Measurements from ENCODE around the gene CFAP20DC.
A peak's percentile ranks its signal among the peaks of the same experiment; 100 is the strongest.
"Not testable (repeated sequence)": the region's sequence is repeated elsewhere in the genome, so short reads cannot be mapped to it uniquely, and the experiment has no call there.

Gene CFAP20DC

DNA sequence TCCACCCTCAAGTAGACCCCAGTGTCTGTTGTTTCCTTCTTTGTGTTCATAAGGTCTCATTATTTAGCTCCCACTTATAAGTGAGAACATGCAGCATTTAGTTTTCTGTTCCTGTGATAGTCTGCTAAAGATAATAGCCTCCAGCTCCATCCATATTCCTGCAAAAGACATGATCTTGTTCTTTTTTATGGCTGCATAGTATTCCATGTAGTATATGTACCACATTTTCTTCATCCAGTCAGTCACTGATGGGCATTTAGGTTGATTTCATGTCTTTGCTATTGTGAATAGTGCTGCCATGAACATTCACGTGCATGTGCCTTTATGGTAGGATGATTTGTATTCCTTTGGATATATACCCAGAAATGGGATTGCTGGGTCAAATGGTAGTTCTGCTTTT is 82.0 kb downstream of the CFAP20DC start:
- H3K27me3 Mint-ChIP-seq, DNase-seq: not testable (repeated sequence)

DNA sequence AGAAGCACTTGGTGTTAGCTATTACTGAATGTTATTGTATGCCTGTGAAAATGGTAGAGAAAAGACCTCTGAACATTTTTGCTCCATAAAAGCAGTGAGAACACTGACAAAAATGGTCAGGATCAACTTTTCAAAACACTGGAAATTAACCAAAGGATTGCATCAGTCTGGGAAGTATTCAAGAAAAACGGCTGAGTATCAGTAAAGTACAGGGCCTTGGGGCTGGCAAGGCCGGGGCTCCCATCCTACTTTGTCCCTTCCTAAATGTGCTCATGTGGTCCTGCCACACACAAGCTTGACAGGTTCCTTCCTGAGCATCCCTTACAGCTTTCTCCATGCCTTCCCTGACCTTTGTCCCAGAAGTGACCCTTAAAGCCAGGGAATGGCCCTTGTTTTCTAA is 84.0 kb downstream of the CFAP20DC start:
- H3K4me3 Mint-ChIP-seq, result no peak overlapping the region
- CTCF ChIA-PET, result no interaction called here
- peaks cover 4% of the 10 kb centered on the region for H3K27me3 Mint-ChIP-seq
- no peaks in the 10 kb centered on the region for H3K9me3 Mint-ChIP-seq
- H3K36me3 Mint-ChIP-seq, result no peaks in the 10 kb centered on the region
- DNase-seq, result no peak
- H3K27ac Mint-ChIP-seq, result no peak overlapping the region
- no peaks in the 10 kb centered on the region for H3K4me1 Mint-ChIP-seq

More for the DNA sequence above, 82.0 kb downstream of the CFAP20DC start:
- H3K4me1 Mint-ChIP-seq, H3K9me3 Mint-ChIP-seq, H3K27ac Mint-ChIP-seq, H3K4me3 Mint-ChIP-seq, H3K36me3 Mint-ChIP-seq, CTCF ChIA-PET: not testable (repeated sequence)

DNA sequence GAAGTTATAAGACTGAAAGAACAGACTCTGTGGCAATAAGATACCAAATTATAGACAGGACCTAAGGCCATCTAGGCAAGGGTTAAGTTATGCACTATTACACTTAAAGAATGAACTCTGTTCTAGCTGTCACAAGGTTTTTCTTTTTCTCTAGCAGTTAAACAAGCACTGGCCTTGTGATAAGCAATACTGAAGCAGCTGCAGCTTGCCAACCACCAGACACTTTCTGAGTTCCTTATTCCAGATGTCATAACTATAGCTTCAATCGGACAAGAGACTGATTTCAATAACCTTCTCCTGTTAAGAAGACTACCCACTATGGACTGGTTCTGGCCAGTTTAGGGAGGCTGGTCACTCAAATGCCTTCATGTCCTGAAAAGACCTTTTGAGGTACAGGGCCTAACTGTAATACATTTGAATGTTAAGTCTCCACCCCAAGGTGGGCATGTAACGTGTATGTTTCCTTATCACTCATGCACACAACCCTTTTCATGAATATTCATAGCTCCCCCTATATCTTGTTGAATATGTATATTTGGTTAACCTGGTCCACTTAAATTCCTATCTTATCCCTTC is 85.8 kb downstream of the CFAP20DC start:
- Mint-ChIP-seq H3K27me3 (peaks cover 4% of the 10 kb centered on the region), H3K9me3 (no peaks in the 10 kb centered on the region), H3K4me1 (no peaks in the 10 kb centered on the region), H3K27ac (no peak overlapping the region), H3K4me3 (no peak overlapping the region), H3K36me3 (no peaks in the 10 kb centered on the region)
- DNase-seq, result no peak
- CTCF ChIA-PET, result no interaction called here

DNA sequence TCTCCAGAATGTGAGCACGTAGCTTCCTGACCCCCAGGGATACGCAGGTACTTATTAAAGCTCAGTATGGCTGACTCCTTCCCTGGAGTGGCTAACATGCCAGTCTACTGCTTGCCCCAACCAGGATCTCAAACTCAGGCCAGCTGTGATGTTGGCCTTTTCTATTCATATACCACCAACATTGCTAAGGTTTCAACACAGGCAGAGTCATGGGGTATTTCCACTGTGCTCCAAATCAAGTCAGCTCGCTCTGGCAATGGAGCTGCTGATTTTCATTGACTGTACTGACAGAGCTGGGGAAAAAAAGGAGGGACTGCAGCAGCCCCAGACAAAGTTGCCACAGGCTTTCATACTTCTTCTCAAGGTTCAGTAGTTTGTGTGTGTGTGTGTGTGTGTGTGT is 87.0 kb downstream of the CFAP20DC start:
- Mint-ChIP-seq H3K9me3 (no peaks in the 10 kb centered on the region), H3K36me3 (no peaks in the 10 kb centered on the region), H3K4me3 (no peak overlapping the region), H3K4me1 (no peaks in the 10 kb centered on the region), H3K27ac (no peak overlapping the region), H3K27me3 (peaks cover 4% of the 10 kb centered on the region)
- CTCF ChIA-PET, result no interaction called here
- no peak for DNase-seq

DNA sequence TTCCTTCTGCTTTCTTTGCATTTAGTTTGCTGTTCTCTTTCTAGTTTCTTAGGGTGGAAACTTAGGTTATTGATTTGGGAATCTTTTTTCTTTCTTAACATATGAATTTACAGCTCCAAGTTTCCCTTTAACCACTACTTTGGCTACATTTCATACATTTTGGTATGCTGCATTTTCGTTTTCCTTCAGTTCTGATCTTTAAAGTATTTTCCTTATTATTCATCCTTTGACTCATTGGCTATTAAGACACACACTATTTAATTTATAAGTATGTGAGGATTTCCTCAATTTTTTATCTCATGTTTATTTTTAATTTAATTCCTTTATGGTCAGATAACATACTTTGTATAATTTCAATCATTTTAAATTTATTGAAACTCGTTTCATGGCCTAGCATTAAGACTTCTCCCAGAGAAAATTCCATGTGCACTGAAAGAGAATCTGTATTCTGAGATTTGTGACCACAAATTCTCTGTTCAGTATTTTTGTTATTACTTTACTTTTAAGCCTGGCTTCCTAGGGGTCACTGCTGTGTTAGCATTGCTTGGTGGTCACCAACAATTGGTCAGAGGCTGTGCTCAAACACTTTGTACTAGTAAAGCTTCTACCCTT is 87.7 kb downstream of the CFAP20DC start:
- no peaks in the 10 kb centered on the region for H3K36me3 Mint-ChIP-seq
- peaks cover 4% of the 10 kb centered on the region for H3K27me3 Mint-ChIP-seq
- CTCF ChIA-PET, result no interaction called here
- H3K9me3 Mint-ChIP-seq, result no peaks in the 10 kb centered on the region
- no peak overlapping the region for H3K27ac Mint-ChIP-seq
- DNase-seq, result no peak
- H3K4me3 Mint-ChIP-seq, result no peak overlapping the region
- H3K4me1 Mint-ChIP-seq, result no peaks in the 10 kb centered on the region

DNA sequence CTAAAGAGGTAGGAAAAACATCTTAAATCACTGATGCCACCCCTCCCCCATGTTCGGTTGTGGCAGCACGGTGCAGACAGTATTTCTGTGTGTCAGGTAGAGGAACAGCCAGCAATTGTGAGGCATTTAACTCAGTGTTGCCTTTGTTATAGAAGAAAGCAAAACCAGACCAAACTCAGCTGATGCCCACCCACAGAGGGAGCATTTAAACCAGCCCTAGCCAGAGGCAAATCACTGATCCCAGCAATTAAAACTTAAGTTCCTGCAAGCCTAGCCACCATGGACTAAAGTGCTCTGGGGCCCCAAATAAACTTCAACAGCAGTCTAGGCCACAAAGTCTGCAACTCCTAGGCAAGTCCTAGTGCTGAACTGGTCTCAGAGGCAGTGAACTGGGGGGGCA is 94.5 kb downstream of the CFAP20DC start:
- H3K9me3 Mint-ChIP-seq, result no peaks in the 10 kb centered on the region
- no peak overlapping the region for H3K27ac Mint-ChIP-seq
- H3K4me3 Mint-ChIP-seq, result no peak overlapping the region
- no peaks in the 10 kb centered on the region for H3K36me3 Mint-ChIP-seq
- DNase-seq, result no peak
- CTCF ChIA-PET, result no interaction called here
- H3K4me1 Mint-ChIP-seq, result no peaks in the 10 kb centered on the region
- H3K27me3 Mint-ChIP-seq, result no peaks in the 10 kb centered on the region

DNA sequence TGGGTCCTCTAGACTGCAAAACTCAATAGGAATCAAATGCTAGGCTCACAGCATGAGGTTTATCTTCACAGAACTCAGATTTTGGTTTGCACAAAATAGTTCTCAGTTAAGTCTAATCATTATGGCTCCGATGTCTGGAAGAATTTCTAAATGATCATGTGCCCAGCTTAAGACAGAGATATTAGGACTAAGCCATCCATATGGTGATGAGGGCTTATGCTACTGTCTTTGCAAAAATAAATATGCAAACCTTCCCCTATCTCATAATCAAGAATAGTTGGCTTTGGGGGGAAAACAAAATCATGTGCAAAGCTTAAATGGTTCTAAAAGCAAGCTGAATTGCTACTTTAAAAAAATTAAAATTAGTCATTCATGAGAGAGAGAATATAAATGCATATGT is 96.5 kb downstream of the CFAP20DC start:
- no peaks in the 10 kb centered on the region for H3K9me3 Mint-ChIP-seq
- no peak for DNase-seq
- no peaks in the 10 kb centered on the region for H3K4me1 Mint-ChIP-seq
- no peak overlapping the region for H3K4me3 Mint-ChIP-seq
- no peak overlapping the region for H3K27ac Mint-ChIP-seq
- CTCF ChIA-PET, result no interaction called here
- H3K36me3 Mint-ChIP-seq, result no peaks in the 10 kb centered on the region
- no peaks in the 10 kb centered on the region for H3K27me3 Mint-ChIP-seq

DNA sequence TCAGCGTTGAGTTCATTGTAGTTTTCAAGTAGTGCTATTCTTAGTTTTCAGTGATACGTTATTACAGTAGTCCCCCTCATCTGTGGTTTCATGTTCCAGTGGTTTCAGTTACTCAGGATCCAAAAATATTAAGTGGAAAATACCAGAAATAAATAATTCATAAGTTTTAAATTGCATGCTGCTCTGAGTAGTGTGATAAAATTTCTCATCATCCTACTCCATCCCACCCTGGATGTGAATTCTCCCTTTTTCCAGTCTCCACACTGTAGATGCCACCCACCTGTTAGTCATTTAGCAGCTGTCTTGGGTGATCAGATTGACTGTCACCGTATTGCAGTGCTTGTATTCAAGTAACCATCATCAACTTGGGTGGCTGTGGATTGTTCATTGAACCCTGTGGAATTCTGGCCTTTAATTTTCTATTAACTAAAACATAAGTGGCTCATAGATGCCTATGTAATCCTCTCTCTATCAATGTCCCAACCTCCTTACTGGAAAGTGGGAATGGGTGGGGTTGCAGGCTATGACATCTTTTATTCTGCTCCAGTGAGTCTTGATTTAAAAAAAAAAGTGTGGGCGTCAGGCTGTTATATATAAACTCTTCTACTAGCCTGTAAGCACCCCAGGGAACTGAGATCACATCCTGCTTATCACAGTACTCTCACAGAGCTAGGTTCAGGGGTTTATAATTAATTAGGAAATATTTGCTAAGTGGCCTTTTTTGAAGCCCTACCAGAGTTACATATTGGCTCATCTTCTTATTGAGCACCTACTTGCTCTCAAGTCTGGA is 97.5 kb downstream of the CFAP20DC start:
- Mint-ChIP-seq H3K27me3 (no peaks in the 10 kb centered on the region), H3K4me3 (no peak overlapping the region), H3K27ac (no peak overlapping the region), H3K9me3 (no peaks in the 10 kb centered on the region), H3K36me3 (no peaks in the 10 kb centered on the region), H3K4me1 (no peaks in the 10 kb centered on the region)
- CTCF ChIA-PET, result no interaction called here
- no peak for DNase-seq

DNA sequence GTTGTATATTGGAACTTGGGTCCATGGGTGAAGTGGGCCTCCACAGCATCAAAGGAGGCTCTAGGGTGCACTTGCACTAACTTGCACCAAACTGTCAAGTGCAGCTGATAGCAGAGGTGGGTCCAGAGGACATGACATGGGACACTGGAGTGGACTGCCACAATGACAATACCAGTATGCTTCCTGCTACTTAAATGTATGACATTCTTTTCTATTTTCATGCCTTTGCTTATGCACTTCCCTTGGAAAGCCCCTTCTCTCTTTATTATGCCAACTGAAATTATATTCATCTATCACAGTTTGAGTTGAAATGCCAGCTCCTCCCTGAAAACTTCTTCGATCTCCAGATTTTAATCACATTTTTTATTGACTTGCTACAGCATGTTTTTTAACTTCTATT is 101.8 kb downstream of the CFAP20DC start:
- Mint-ChIP-seq H3K36me3 (no peaks in the 10 kb centered on the region), H3K4me3 (no peak overlapping the region), H3K27ac (no peak overlapping the region), H3K9me3 (no peaks in the 10 kb centered on the region), H3K4me1 (no peaks in the 10 kb centered on the region), H3K27me3 (no peaks in the 10 kb centered on the region)
- DNase-seq, result no peak
- CTCF ChIA-PET, result no interaction called here

DNA sequence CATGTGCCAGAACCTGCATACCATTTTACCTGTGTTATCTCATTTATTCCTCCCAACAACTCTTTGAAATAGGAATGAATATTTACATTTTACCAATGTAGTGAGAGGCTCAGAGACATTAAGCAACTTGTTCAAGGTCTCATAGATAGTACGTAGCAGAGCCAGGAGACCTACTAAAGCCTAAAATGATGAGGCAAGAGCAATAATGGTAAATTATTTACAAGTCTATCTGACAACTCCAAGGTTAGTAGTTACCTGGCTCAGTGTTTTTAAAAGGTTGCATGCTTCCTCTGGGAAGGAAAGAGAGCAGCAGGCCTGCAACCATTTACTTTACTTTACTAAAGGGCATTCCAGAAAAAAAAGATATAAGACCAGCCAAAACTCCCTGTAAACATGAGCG is 103.0 kb downstream of the CFAP20DC start:
- no peak for DNase-seq
- no peaks in the 10 kb centered on the region for H3K36me3 Mint-ChIP-seq
- H3K27me3 Mint-ChIP-seq, result no peaks in the 10 kb centered on the region
- H3K4me1 Mint-ChIP-seq, result no peaks in the 10 kb centered on the region
- CTCF ChIA-PET, result no interaction called here
- no peak overlapping the region for H3K4me3 Mint-ChIP-seq
- no peak overlapping the region for H3K27ac Mint-ChIP-seq
- no peaks in the 10 kb centered on the region for H3K9me3 Mint-ChIP-seq

DNA sequence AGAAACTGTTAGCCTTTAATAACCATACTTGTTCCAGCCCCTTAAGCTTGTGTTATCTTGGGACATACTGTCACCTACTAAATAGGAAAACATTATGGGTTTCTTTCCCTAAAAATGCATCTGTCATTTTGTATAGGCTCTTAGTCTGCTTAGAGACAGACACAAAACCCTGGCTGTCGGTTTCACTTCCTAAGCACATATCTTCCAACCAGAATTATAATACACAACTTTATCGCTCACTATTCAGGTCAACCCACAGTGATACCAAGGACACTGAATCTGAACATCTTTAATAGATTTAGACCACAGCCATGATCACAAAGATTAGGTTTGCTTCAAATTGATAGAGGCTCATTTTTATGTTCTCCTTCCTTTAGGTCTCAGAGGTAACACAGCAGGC is 111.8 kb downstream of the CFAP20DC start:
- CTCF ChIA-PET, result no interaction called here
- H3K9me3 Mint-ChIP-seq, result no peaks in the 10 kb centered on the region
- no peaks in the 10 kb centered on the region for H3K36me3 Mint-ChIP-seq
- no peaks in the 10 kb centered on the region for H3K4me1 Mint-ChIP-seq
- H3K4me3 Mint-ChIP-seq, result no peak overlapping the region
- H3K27ac Mint-ChIP-seq, result no peak overlapping the region
- no peaks in the 10 kb centered on the region for H3K27me3 Mint-ChIP-seq
- no peak for DNase-seq

DNA sequence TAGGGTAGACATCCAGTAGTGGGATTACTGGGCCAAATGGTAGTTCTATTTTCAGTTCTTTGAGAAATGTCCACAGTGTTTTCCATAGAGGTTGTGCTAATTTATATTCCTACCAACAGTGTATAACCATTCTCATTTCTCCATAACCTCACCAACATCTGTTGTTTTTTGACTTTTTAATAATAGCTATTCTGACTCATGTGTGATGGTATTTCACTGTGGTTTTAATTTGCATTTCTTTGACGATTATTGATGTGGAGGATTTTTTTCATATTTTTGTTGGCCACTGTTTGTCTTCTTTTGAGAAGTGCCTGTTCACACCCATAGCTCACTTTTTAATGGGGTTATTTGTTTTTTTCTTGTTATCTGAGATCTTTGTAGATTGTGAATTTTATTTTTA is 125.2 kb downstream of the CFAP20DC start:
- Mint-ChIP-seq H3K27ac (no peak overlapping the region), H3K9me3 (no peaks in the 10 kb centered on the region), H3K27me3 (no peaks in the 10 kb centered on the region), H3K36me3 (no peaks in the 10 kb centered on the region), H3K4me1 (no peaks in the 10 kb centered on the region), H3K4me3 (no peak overlapping the region)
- CTCF ChIA-PET, result no interaction called here
- DNase-seq, result no peak

DNA sequence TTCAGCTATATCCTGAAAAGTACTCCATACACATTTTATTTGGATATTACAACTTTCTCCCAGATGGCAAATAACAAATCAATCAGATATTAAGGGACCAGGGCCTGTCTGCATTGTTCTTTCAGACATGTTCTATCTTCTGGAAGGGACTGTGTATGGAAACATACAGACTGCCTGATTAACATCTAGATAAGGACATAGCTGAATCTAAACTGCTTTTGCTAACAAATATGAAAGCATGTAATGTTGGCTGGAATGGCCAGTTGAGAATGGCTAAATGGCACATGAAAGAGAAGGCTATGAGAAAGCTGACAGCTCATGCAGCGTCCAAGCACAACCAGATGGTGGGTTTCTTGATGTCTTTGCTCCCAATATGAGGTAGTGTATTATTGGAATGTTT is 149.4 kb downstream of the CFAP20DC start:
- no peaks in the 10 kb centered on the region for H3K27me3 Mint-ChIP-seq
- no peak for DNase-seq
- H3K27ac Mint-ChIP-seq, result no peak overlapping the region
- CTCF ChIA-PET, result no interaction called here
- no peaks in the 10 kb centered on the region for H3K36me3 Mint-ChIP-seq
- H3K4me3 Mint-ChIP-seq, result no peak overlapping the region
- H3K9me3 Mint-ChIP-seq, result peaks cover 6% of the 10 kb centered on the region
- peaks cover 8% of the 10 kb centered on the region for H3K4me1 Mint-ChIP-seq

DNA sequence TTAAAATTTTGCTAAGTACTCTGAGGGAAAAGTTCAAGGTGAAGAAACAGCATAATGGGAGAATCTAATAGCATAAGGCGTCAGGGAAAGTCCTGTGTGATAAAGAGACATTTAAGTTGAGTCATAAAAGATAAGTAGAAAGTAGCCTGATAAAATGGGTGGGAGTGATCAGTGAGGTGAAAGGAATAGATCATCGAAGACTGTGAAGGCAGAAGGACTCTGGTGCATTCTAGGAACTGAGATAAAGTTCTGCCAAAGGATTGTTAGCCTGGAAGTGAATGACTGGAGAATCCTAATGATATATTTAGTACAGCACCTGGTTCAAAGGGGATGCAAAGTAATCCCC is 149.9 kb downstream of the CFAP20DC start:
- Mint-ChIP-seq H3K27ac (no peak overlapping the region), H3K4me1 (peaks cover 8% of the 10 kb centered on the region), H3K9me3 (peaks cover 9% of the 10 kb centered on the region), H3K4me3 (no peak overlapping the region), H3K36me3 (no peaks in the 10 kb centered on the region), H3K27me3 (no peaks in the 10 kb centered on the region)
- CTCF ChIA-PET, result no interaction called here
- DNase-seq, result no peak

DNA sequence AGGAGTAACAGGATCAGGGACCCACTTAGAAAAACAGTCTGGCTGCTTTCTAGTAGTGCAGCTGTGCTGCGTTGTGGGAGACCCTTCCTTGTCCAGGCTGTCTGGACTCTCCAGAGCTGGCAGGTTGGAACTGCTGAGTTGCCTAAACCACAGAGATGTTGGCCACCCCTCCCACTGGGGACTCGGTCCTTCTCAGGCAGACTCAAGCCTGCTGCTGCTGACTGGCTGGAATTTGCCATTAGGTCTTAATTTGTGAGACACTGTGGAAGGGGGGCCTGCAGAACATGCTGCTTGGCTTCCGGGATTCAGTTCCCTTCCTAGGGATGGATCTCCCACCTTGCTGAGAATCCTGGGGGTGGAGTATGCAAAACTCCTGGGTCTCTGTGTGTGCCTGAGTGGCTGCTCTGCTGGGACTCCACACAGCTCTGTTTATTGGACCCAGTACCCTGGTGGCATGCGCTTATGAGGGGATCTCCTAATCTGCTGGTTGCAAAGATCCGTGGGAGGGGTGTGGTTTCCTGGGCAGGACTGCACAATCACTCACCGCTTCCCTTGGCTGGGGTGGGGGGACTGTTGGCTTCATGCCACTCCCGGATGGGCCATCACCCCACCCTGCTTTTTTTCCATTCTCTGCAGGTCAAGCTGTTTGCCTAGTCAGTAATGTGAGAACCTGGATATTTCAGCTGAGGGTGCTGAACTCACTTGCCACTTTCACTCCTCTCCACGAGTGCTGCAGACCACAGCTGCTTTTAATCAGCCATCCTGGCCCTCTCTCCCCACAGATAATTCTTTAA is 150.5 kb downstream of the CFAP20DC start:
- CTCF ChIA-PET, result no interaction called here
- Mint-ChIP-seq H3K27me3 (no peaks in the 10 kb centered on the region), H3K27ac (no peak overlapping the region), H3K36me3 (no peaks in the 10 kb centered on the region), H3K9me3 (peaks cover 9% of the 10 kb centered on the region), H3K4me1 (peaks cover 8% of the 10 kb centered on the region), H3K4me3 (no peak overlapping the region)
- peak; percentile 24 for DNase-seq

All from activated naive CD4-positive, alpha-beta T cell treated with anti-CD3 and anti-CD28 coated beads, Interleukin-2, amount 10 ng/mL, durations not matched to agents 7 days and 5 days (primary cell).